ENCODE results near the gene ALDH16A1.

GRCh38 chr19:49474542-49474924 is 21.5 kb downstream of the ALDH16A1 start:
- TF ChIP-seq CTCF (IDR thresholded peaks at IDR 0.05 in 8 of 11, conservative IDR thresholded peaks at IDR 0.05 in 3 of 11) (no peak), POLR2A (IDR thresholded peaks at IDR 0.05) (no peak), POLR2AphosphoS5 (IDR thresholded peaks at IDR 0.05) (no peak)
